OCI-LY1 (cell line): ENCODE measurements around the gene ALDH1A3.

Source experiments
- H2AFZ ChIP-seq: fragments of 200-600 bp; sonication (generic), shearing (Covaris generic); 2 replicates; pipeline ENCODE4 v1.6.0; 2014; ENCODE audit warnings: antibody characterized with exemption, mild to moderate bottlenecking, low read length
- H3F3A ChIP-seq: fragments of 200-600 bp; sonication (generic), shearing (Covaris generic); 2 replicates; pipeline ENCODE4 v1.6.0; 2014; ENCODE audit warnings: mild to moderate bottlenecking, antibody characterized with exemption, low read length, moderate library complexity; ENCODE audit not compliant: insufficient read depth
- H3K27ac ChIP-seq: fragments of 200-600 bp; sonication (generic); 2 replicates; pipeline ENCODE4 v1.5.1; 2014; ENCODE audit warnings: low read length, mixed run types, mild to moderate bottlenecking, low read depth; ENCODE audit not compliant: poor library complexity, severe bottlenecking
- H3K27me3 ChIP-seq: fragments of 200-600 bp; sonication (generic); 2 replicates; pipeline ENCODE4 v1.6.0; 2014; ENCODE audit warnings: antibody characterized with exemption, mild to moderate bottlenecking, low read length, moderate library complexity; ENCODE audit not compliant: insufficient read depth
- H3K36me3 ChIP-seq: fragments of 200-600 bp; sonication (generic); 2 replicates; pipeline ENCODE4 v1.6.1; 2014; ENCODE audit warnings: mild to moderate bottlenecking, antibody characterized with exemption, low read length, moderate library complexity, mixed read lengths; ENCODE audit not compliant: insufficient read depth
- H3K4me1 ChIP-seq: fragments of 200-600 bp; sonication (generic); 2 replicates; pipeline ENCODE4 v1.5.1; 2014; ENCODE audit warnings: mild to moderate bottlenecking, low read length, moderate library complexity; ENCODE audit not compliant: insufficient read depth, severe bottlenecking
- H3K4me2 ChIP-seq: fragments of 200-600 bp; sonication (generic), shearing (Covaris generic); 2 replicates; pipeline ENCODE4 v1.6.1; 2014; ENCODE audit warnings: low read length
- H3K4me3 ChIP-seq: fragments of 200-600 bp; sonication (generic); 2 replicates; pipeline ENCODE4 v1.5.1; 2014; ENCODE audit warnings: low read length, low read depth, mild to moderate bottlenecking, mixed read lengths; ENCODE audit not compliant: poor library complexity, severe bottlenecking
- H3K79me2 ChIP-seq: fragments of 200-600 bp; shearing (Covaris generic); 2 replicates; pipeline ENCODE4 v1.6.1; 2016; ENCODE audit warnings: mixed run types, low read length, mixed read lengths; ENCODE audit not compliant: insufficient read depth
- H3K9ac ChIP-seq: fragments of 200-600 bp; sonication (generic), shearing (Covaris generic); 2 replicates; pipeline ENCODE4 v1.6.1; 2014; ENCODE audit warnings: mild to moderate bottlenecking, low read length, mixed read lengths
- H3K9me2 ChIP-seq: fragments of 200-600 bp; sonication (generic), shearing (Covaris generic); 2 replicates; pipeline ENCODE4 v1.6.1; 2014; ENCODE audit warnings: low read depth, mild to moderate bottlenecking, low read length, mixed read lengths
- H3K9me3 ChIP-seq: fragments of 200-600 bp; shearing (Covaris generic); 2 replicates; pipeline ENCODE4 v1.6.1; 2014; ENCODE audit warnings: low read length, mixed read lengths
- H4K20me1 ChIP-seq: fragments of 200-600 bp; sonication (generic), shearing (Covaris generic); 2 replicates; pipeline ENCODE4 v1.6.0; 2016; ENCODE audit warnings: mild to moderate bottlenecking, low read length; ENCODE audit not compliant: insufficient read depth
- EZH2 ChIP-seq: fragments of 200-600 bp; sonication (generic), shearing (Covaris generic); IDR thresholded peaks from 2 replicates; pipeline ENCODE4 v1.8.0; 2017; ENCODE audit warnings: borderline replicate concordance, mixed run types, mild to moderate bottlenecking, antibody characterized with exemption, low read length, moderate library complexity, mixed read lengths
- TF ChIP-seq, protein P1 (sequence below): fragments of 200-600 bp; sonication (generic), shearing (Covaris generic); IDR thresholded peaks from 2 replicates; pipeline ENCODE4 v1.5.1; 2017; ENCODE audit warnings: mild to moderate bottlenecking, antibody characterized with exemption, low read length, moderate library complexity, mixed read lengths

Gene ALDH1A3

GRCh38 chr15:100937171-100937570, 57.5 kb downstream of the ALDH1A3 start:
- H3F3A ChIP-seq, result no peaks in the 10 kb centered on the region
- H3K4me2 ChIP-seq, result no peak overlapping the region
- H2AFZ ChIP-seq, result no peak overlapping the region
- H3K9me2 ChIP-seq, result no peaks in the 10 kb centered on the region
- no peaks in the 10 kb centered on the region for H3K27me3 ChIP-seq
- H4K20me1 ChIP-seq, result no peaks in the 10 kb centered on the region
- H3K4me1 ChIP-seq, result peaks cover 90% of the 10 kb centered on the region
- H3K36me3 ChIP-seq, result peaks cover 60% of the 10 kb centered on the region
- no peak overlapping the region for H3K9ac ChIP-seq
- H3K9me3 ChIP-seq, result no peaks in the 10 kb centered on the region
- H3K27ac ChIP-seq, result peak overlapping the region; percentile 41
- H3K4me3 ChIP-seq, result no peak overlapping the region
- TF ChIP-seq EZH2, result no peak
- TF ChIP-seq, protein P1, sequence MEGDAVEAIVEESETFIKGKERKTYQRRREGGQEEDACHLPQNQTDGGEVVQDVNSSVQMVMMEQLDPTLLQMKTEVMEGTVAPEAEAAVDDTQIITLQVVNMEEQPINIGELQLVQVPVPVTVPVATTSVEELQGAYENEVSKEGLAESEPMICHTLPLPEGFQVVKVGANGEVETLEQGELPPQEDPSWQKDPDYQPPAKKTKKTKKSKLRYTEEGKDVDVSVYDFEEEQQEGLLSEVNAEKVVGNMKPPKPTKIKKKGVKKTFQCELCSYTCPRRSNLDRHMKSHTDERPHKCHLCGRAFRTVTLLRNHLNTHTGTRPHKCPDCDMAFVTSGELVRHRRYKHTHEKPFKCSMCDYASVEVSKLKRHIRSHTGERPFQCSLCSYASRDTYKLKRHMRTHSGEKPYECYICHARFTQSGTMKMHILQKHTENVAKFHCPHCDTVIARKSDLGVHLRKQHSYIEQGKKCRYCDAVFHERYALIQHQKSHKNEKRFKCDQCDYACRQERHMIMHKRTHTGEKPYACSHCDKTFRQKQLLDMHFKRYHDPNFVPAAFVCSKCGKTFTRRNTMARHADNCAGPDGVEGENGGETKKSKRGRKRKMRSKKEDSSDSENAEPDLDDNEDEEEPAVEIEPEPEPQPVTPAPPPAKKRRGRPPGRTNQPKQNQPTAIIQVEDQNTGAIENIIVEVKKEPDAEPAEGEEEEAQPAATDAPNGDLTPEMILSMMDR, result no peak
- H3K79me2 ChIP-seq, result no peaks in the 10 kb centered on the region; the same call in 1 of the 2 replicates

DNA sequence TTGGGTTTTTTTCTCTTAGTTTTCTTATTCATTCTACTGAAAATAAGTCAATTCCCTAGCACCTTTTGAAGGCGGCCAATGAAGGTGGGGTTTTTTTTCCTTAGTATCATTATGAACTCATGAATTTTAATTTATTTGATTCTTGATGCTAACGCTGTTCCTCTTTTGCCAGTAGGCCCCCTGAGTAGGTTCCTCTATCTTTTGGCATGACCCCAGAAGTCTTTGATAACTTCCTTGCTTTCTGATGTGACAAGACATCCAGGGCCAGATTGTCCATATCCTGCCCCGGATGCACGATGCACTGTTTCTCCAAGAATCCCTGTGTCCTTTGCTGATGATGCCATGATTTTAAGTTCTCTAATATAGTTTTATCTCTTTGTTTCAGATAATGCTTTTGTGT, 60.2 kb downstream of the ALDH1A3 start:
- Histone ChIP-seq H3K79me2 (peaks cover 3% of the 10 kb centered on the region; the same call in 1 of the 2 replicates), H3K27ac (peak overlapping the region; percentile 79), H2AFZ (no peak overlapping the region), H3K4me1 (peaks cover 82% of the 10 kb centered on the region), H4K20me1 (no peaks in the 10 kb centered on the region), H3K27me3 (no peaks in the 10 kb centered on the region), H3K4me3 (no peak overlapping the region), H3K4me2 (no peak overlapping the region; the same call in 1 of the 2 replicates), H3K9ac (no peak overlapping the region), H3K9me2 (no peaks in the 10 kb centered on the region), H3K9me3 (no peaks in the 10 kb centered on the region), H3F3A (no peaks in the 10 kb centered on the region), H3K36me3 (peaks cover 58% of the 10 kb centered on the region)
- TF ChIP-seq EZH2, result no peak
- TF ChIP-seq, protein P1, result no peak

DNA sequence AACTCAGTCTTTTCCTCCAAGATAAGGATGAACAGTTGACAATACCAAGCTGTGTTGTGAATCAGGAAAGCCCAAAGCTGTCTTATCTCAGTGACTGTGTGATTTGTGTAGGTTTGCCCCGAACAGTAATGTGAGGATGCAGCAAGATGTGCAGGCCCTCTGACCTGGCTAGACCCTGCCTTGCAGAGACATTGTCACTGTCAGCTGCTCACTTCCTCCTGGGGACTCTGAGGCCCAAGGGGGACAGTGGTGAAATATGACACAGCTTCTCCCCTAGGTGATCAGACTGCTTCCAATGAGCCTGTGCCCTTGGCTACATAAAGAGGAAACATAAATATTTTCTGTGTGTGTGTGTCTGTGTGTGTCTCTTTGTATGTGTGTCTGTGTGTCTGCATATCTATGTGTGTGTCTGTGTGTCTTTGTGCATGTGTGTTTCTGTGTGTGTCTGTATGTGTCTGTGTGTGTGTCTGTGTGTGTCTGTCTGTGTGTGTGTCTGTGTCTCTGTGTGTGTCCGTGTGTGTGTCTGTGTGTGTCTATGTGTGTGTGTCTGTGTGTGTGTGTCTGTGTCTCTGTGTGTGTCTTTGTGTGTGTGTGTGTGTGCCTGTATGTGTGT, 61.2 kb downstream of the ALDH1A3 start:
- Histone ChIP-seq H3K79me2 (peaks cover 5% of the 10 kb centered on the region; the same call in 1 of the 2 replicates), H3K4me3 (peak overlapping the region; percentile 21), H3K27ac (peak overlapping the region; percentile 79)

More for the DNA sequence above, 61.2 kb downstream of the ALDH1A3 start:
- Histone ChIP-seq H3K4me1 (peaks cover 72% of the 10 kb centered on the region), H3K9ac (peak overlapping the region; percentile 32; the same call in 1 of the 2 replicates), H3K9me2 (no peaks in the 10 kb centered on the region), H2AFZ (no peak overlapping the region), H3K36me3 (peaks cover 53% of the 10 kb centered on the region), H3K27me3 (no peaks in the 10 kb centered on the region), H3K4me2 (peak overlapping the region; percentile 11), H4K20me1 (no peaks in the 10 kb centered on the region), H3F3A (no peaks in the 10 kb centered on the region), H3K9me3 (no peaks in the 10 kb centered on the region)
- TF ChIP-seq, protein P1, result no peak
- TF ChIP-seq EZH2, result no peak
